Esophagus squamous epithelium (tissue), 4 donors: Measurements from ENCODE around the gene SELENBP1.

Experiments used
- POLR2A ChIP-seq, 4 donors: fragments of 450-650 bp; IDR thresholded peaks; one replicate each; pipeline ENCODE4 v1.6.1; 2017; ENCODE audit warnings: antibody characterized with exemption in 4 of 4, mild to moderate bottlenecking in 4 of 4, moderate library complexity in 3 of 4
- TF ChIP-seq, protein P1 (sequence below), 6 experiments: fragments of 450-650 bp in 4 of 6; fragments of 200-600 bp in 2 of 6; sonication (generic) in 2 of 6; IDR thresholded peaks; one replicate each; pipeline ENCODE4 v1.5.1; 2016 to 2019; ENCODE audit warnings: antibody characterized with exemption in 6 of 6, mild to moderate bottlenecking in 4 of 6, moderate library complexity in 4 of 6

GRCh38 chr1:151318975-151319374 is 53.5 kb downstream of the SELENBP1 start:
- TF ChIP-seq, protein P1, sequence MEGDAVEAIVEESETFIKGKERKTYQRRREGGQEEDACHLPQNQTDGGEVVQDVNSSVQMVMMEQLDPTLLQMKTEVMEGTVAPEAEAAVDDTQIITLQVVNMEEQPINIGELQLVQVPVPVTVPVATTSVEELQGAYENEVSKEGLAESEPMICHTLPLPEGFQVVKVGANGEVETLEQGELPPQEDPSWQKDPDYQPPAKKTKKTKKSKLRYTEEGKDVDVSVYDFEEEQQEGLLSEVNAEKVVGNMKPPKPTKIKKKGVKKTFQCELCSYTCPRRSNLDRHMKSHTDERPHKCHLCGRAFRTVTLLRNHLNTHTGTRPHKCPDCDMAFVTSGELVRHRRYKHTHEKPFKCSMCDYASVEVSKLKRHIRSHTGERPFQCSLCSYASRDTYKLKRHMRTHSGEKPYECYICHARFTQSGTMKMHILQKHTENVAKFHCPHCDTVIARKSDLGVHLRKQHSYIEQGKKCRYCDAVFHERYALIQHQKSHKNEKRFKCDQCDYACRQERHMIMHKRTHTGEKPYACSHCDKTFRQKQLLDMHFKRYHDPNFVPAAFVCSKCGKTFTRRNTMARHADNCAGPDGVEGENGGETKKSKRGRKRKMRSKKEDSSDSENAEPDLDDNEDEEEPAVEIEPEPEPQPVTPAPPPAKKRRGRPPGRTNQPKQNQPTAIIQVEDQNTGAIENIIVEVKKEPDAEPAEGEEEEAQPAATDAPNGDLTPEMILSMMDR (IDR thresholded peaks at IDR 0.05), result no peak
- no peak for TF ChIP-seq POLR2A (IDR thresholded peaks at IDR 0.05)
